CD4-positive, alpha-beta T cell (primary cell): Measurements from ENCODE around the gene JHY. TPM values are rescaled to one million over a fixed set of nuclear protein-coding genes. Genes with fewer than 3 reads are reported as not detected.

Experiments used
- ATAC-seq: fragments of 200-7000 bp; cut with Tn5 transposase; one replicate; pipeline ENCODE4 v1.10.0; 2022; ENCODE audit warnings: mild to moderate bottlenecking; ENCODE audit not compliant: poor library complexity
- CTCF ChIA-PET: fragments of 350-600 bp; sonication (Branson Sonifier 250); formaldehyde crosslinking; loops from one replicate; lab custom pipeline; 2021; ENCODE audit warnings: antibody characterized with exemption, inconsistent platforms; lab: Charles Lee
- POLR2A ChIA-PET: fragments of 350-600 bp; sonication (Branson Sonifier 250); formaldehyde crosslinking; loops from one replicate; lab custom pipeline; 2021; ENCODE audit warnings: antibody characterized with exemption, inconsistent platforms; lab: Charles Lee
- DNase-seq, 14 experiments: peaks; one replicate each; pipeline ENCODE4 v3.0.0-alpha.2; 2013 to 2020; ENCODE audit warnings: mixed read lengths in 2 of 14
- H3K27ac ChIP-seq, 2 donors: one replicate each; pipeline versions ENCODE4 v1.5.1 to v1.7.0; 2013; ENCODE audit warnings: low read length in 2 of 2, low read depth in 1 of 2, mild to moderate bottlenecking in 1 of 2
- H3K27me3 ChIP-seq, 2 experiments: 1 replicate in 1 of 2; 2 replicates in 1 of 2; pipeline versions ENCODE4 v1.6.1 to v1.7.0; 2013; ENCODE audit warnings: low read length in 2 of 2, control low read depth in 1 of 2, mild to moderate bottlenecking in 1 of 2, moderate library complexity in 1 of 2; ENCODE audit not compliant: insufficient read depth in 2 of 2, control insufficient read depth in 1 of 2
- H3K36me3 ChIP-seq: one replicate; pipeline ENCODE4 v1.6.1; 2013; ENCODE audit warnings: low read length, control low read depth; ENCODE audit not compliant: insufficient read depth
- H3K4me1 ChIP-seq: one replicate; pipeline ENCODE4 v1.6.1; 2013; ENCODE audit warnings: low read length, control low read depth; ENCODE audit not compliant: insufficient read depth
- H3K4me3 ChIP-seq: one replicate; pipeline ENCODE4 v1.5.1; 2013; ENCODE audit warnings: mild to moderate bottlenecking, low read length, moderate library complexity
- H3K9me3 ChIP-seq, 2 experiments: 1 replicate in 1 of 2; 2 replicates in 1 of 2; pipeline versions ENCODE4 v1.6.1 to v1.7.0; 2013; ENCODE audit warnings: low read length in 2 of 2, mild to moderate bottlenecking in 2 of 2, control low read depth in 1 of 2, moderate library complexity in 1 of 2; ENCODE audit not compliant: control insufficient read depth in 1 of 2, insufficient read depth in 1 of 2
- H3K27ac Mint-ChIP-seq: one replicate; pipeline ENCODE4 v1.8.0; 2020; ENCODE audit warnings: mixed read lengths
- H3K27me3 Mint-ChIP-seq: one replicate; pipeline ENCODE4 v1.8.0; 2021; ENCODE audit warnings: mixed read lengths
- H3K36me3 Mint-ChIP-seq: one replicate; pipeline ENCODE4 v1.8.0; 2021; ENCODE audit warnings: low read depth, mixed read lengths
- H3K4me1 Mint-ChIP-seq: one replicate; pipeline ENCODE4 v1.8.0; 2021; ENCODE audit warnings: low read depth, mixed read lengths
- H3K4me3 Mint-ChIP-seq: one replicate; pipeline ENCODE4 v1.8.0; 2020; ENCODE audit warnings: mild to moderate bottlenecking, mixed read lengths
- H3K9me3 Mint-ChIP-seq: one replicate; pipeline ENCODE4 v1.8.0; 2020; ENCODE audit warnings: mixed read lengths
- CTCF ChIP-seq: fragments of 200-600 bp; IDR thresholded peaks from one replicate; pipeline ENCODE4 v1.8.0; 2022; ENCODE audit warnings: antibody characterized with exemption, mild to moderate bottlenecking
- intact Hi-C, 2 experiments: fragments of 100-400 bp; cut with DNase I in 1 of 2; cut with micrococcal nuclease in 1 of 2; formaldehyde crosslinking; loops; one replicate each; pipeline versions ENCODE4 v1.15.1 to v1.9.0; 2023 to 2025; cut with DNase I, micrococcal nuclease
- total RNA-seq, 174 experiments: library from RNA in 2 of 174; stranded (reverse) in 2 of 174; gene quantifications; one replicate each; pipeline ENCODE4 v1.2.3 and lab custom pipeline; 2021 to 2026

Gene JHY
- total RNA-seq, 2 experiments from 2014 or later, result 4.6 to 4.7 TPM

- Histone ChIP-seq H3K4me1 (peaks cover 14% of the 10 kb centered on the region), H3K27ac (no peak overlapping the region), H3K27me3 (peaks cover 69 to 82% of the 10 kb centered on the region in 2 experiments), H3K36me3 (no peaks in the 10 kb centered on the region), H3K9me3 (peaks cover 0 to 39% of the 10 kb centered on the region in 2 experiments), H3K4me3 (no peak overlapping the region)
- peaks cover 38% of the 10 kb centered on the region for H3K4me1 Mint-ChIP-seq
- ChIA-PET POLR2A (no interaction called here), CTCF (no interaction called here)
- DNase-seq (no peak), ATAC-seq (no peak)
- intact Hi-C loops, result no loop called here
- no peak for TF ChIP-seq CTCF
- peaks cover 88% of the 10 kb centered on the region for H3K27me3 Mint-ChIP-seq
- no peaks in the 10 kb centered on the region for H3K9me3 Mint-ChIP-seq
- no peaks in the 10 kb centered on the region for H3K36me3 Mint-ChIP-seq
- H3K27ac Mint-ChIP-seq, result no peak overlapping the region
- H3K4me3 Mint-ChIP-seq, result no peak overlapping the region
Measured at GRCh38 chr11:122976061-122976733, 93.6 kb downstream of the JHY start.

GRCh38 chr11:122976734-122977469 lies 94.3 kb downstream of the JHY start:
- Histone ChIP-seq H3K4me3 (no peak overlapping the region), H3K9me3 (peaks cover 0 to 46% of the 10 kb centered on the region in 2 experiments), H3K4me1 (peaks cover 20% of the 10 kb centered on the region), H3K27me3 (peaks cover 76 to 87% of the 10 kb centered on the region in 2 experiments), H3K27ac (no peak overlapping the region), H3K36me3 (no peaks in the 10 kb centered on the region)
- CTCF ChIA-PET, result no interaction called here
- POLR2A ChIA-PET, result no interaction called here
- Mint-ChIP-seq H3K4me3 (no peak overlapping the region), H3K27ac (no peak overlapping the region), H3K36me3 (no peaks in the 10 kb centered on the region), H3K27me3 (peaks cover 93% of the 10 kb centered on the region), H3K4me1 (peaks cover 43% of the 10 kb centered on the region), H3K9me3 (no peaks in the 10 kb centered on the region)
- no peak for TF ChIP-seq CTCF
- ATAC-seq (no peak), DNase-seq (no peak)
- intact Hi-C loops, result no loop called here

GRCh38 chr11:122977470-122978298 lies 95.1 kb downstream of the JHY start:
- Mint-ChIP-seq H3K4me1 (peaks cover 47% of the 10 kb centered on the region), H3K27me3 (peaks cover 95% of the 10 kb centered on the region), H3K36me3 (no peaks in the 10 kb centered on the region), H3K27ac (no peak overlapping the region), H3K9me3 (peaks cover 2% of the 10 kb centered on the region), H3K4me3 (no peak overlapping the region)
- ChIA-PET POLR2A (no interaction called here), CTCF (no interaction called here)
- TF ChIP-seq CTCF, result no peak
- Histone ChIP-seq H3K9me3 (peaks cover 0 to 46% of the 10 kb centered on the region in 2 experiments), H3K27me3 (peaks cover 82 to 95% of the 10 kb centered on the region in 2 experiments), H3K4me3 (no peak overlapping the region), H3K27ac (no peak overlapping the region), H3K36me3 (no peaks in the 10 kb centered on the region), H3K4me1 (peaks cover 20% of the 10 kb centered on the region)
- intact Hi-C loops, result no loop called here
- DNase-seq, result no peak
- no peak for ATAC-seq
